ENCODE measurements around the gene CDKAL1. TPM values are rescaled to one million over a fixed set of nuclear protein-coding genes. Genes with fewer than 3 reads are reported as not detected.

Gene CDKAL1
- 10 to 100 TPM; 10.3 to 11.2 (median 10.5) TPM for total RNA-seq

DNA sequence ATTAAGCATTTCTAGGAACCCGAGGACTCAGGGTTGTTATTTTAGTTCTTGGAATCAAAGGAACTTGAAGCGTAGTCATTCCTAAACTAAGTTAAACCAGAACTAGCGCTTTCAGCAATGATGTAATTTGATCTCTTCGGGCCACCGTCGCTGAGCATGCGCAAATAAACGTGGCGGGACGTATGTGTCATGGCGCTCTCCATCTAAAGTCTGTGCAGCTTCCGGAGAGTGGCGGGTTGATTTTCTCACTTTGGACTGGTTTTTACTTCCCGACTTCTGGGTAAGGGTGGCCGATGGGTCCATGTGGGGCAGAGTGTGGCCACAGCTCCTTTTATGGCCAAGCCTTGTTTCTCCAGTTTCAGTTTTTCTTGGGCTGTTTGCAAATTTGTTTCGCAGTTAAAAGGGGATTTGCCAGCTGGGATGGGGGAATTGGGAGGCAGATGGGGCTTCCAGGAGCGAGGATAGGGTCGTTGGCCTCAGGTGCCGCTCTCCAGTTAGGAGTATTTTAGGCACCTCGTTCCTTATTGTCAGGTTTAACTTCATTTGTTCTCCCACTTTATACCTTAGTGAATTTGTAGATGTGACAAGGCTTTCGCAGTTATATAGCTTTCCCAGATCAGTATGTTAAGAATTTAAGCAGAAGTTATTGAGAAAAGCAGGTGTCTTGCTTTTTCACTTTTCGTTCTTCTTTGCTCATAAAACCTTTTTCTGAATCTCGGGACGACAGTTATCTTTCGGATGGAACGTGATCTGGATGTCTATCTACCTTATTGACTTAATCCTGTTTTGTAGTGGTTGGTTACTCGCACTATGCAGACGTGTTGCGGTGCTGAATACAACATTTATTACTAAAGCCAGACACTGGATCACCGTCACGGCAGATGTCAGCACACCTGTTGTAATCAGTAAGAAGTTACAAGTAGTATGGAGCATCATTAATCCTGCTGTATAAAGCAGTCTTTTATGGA is at the start of gene CDKAL1:
Gene CDKAL1, plus strand, starts transcription at position 163 of the 968 bp plus-strand sequence. CDS start 11,894 bp downstream, outside the sequence.
- no peaks in the 10 kb centered on the region for H3K36me3 ChIP-seq
- peak; percentile 96 for DNase-seq (ENCODE audit: extremely low spot score)
- H3K4me1 ChIP-seq: peaks cover 11 to 32% (median 21%) of the 10 kb centered on the region in 4 donors
- peak within 1 kb of the TSS; percentile 84 to 93 (median 90) for H3K27ac ChIP-seq (replicated peaks in 1 of 4)
- 2% methylated on average over 31 of the region's 31 CpGs for WGBS
- no peaks in the 10 kb centered on the region for H3K27me3 ChIP-seq
- intact Hi-C loops (cut with DNase I): loop anchor here (5.0 kb wide), 1 partner anchor 442 kb away; no protein-coding TSS in a partner anchor
- peak within 1 kb of the TSS; percentile 86 to 95 (median 88) for H3K4me3 ChIP-seq
- no peaks in the 10 kb centered on the region for H3K9me3 ChIP-seq
- TF ChIP-seq EP300 (IDR thresholded peaks at IDR 0.05) (no peak), POLR2AphosphoS5 (IDR thresholded peaks at IDR 0.05) (peak; percentile 91 to 95), POLR2A (IDR thresholded peaks at IDR 0.05; ENCODE audit: low read depth) (no peak)
- TF ChIP-seq, protein P1, sequence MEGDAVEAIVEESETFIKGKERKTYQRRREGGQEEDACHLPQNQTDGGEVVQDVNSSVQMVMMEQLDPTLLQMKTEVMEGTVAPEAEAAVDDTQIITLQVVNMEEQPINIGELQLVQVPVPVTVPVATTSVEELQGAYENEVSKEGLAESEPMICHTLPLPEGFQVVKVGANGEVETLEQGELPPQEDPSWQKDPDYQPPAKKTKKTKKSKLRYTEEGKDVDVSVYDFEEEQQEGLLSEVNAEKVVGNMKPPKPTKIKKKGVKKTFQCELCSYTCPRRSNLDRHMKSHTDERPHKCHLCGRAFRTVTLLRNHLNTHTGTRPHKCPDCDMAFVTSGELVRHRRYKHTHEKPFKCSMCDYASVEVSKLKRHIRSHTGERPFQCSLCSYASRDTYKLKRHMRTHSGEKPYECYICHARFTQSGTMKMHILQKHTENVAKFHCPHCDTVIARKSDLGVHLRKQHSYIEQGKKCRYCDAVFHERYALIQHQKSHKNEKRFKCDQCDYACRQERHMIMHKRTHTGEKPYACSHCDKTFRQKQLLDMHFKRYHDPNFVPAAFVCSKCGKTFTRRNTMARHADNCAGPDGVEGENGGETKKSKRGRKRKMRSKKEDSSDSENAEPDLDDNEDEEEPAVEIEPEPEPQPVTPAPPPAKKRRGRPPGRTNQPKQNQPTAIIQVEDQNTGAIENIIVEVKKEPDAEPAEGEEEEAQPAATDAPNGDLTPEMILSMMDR (IDR thresholded peaks at IDR 0.05): peak in 1 of 3 experiments; percentile 19

DNA sequence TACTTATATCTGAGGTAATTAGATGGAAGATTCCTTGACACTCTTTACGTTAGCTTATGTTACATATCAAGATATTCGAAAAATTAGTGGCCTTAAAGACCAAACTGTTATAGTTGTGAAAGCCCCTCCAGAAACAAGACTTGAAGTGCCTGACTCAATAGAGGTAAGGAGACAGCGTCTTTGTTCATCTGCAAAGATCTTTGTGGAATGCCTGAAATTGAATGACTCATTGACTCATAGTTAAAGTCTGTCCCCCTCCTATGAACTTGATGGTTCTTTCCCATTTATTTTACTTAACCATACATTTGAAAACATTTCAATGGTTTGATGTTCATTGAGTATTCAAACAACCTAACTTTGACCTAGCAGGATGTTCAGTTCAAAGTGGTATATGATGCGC is 47.6 kb upstream of the CDKAL1 start:
- H3K27me3 ChIP-seq: no peaks in the 10 kb centered on the region
- intact Hi-C loops (cut with DNase I): no loop called here
- no peak overlapping the region for H3K4me3 ChIP-seq
- 97% methylated on average over 4 of the region's 4 CpGs for WGBS
- peaks cover 12 to 50% (median 22%) of the 10 kb centered on the region in 4 donors for H3K36me3 ChIP-seq
- TF ChIP-seq POLR2A (IDR thresholded peaks at IDR 0.05; ENCODE audit: low read depth): no peak
- TF ChIP-seq POLR2AphosphoS5 (IDR thresholded peaks at IDR 0.05): no peak
- TF ChIP-seq, protein P1 (IDR thresholded peaks at IDR 0.05): no peak
- no peak for TF ChIP-seq EP300 (IDR thresholded peaks at IDR 0.05)
- no peaks in the 10 kb centered on the region for H3K4me1 ChIP-seq
- no peak for DNase-seq (ENCODE audit: extremely low spot score)
- no peak overlapping the region for H3K27ac ChIP-seq (replicated peaks in 1 of 4)
- no peaks in the 10 kb centered on the region for H3K9me3 ChIP-seq

GRCh38 chr6:20487669-20488375 is 46.4 kb upstream of the CDKAL1 start:
- Histone ChIP-seq H3K27me3 (no peaks in the 10 kb centered on the region), H3K9me3 (no peaks in the 10 kb centered on the region), H3K36me3 (peaks cover 12 to 47% (median 21%) of the 10 kb centered on the region in 4 donors), H3K4me1 (no peaks in the 10 kb centered on the region), H3K27ac (replicated peaks in 1 of 4) (no peak overlapping the region), H3K4me3 (no peak overlapping the region)
- WGBS: 89% methylated on average over 6 of the region's 6 CpGs
- TF ChIP-seq POLR2A (IDR thresholded peaks at IDR 0.05; ENCODE audit: low read depth) (no peak), POLR2AphosphoS5 (IDR thresholded peaks at IDR 0.05) (no peak), EP300 (IDR thresholded peaks at IDR 0.05) (no peak)
- TF ChIP-seq, protein P1 (IDR thresholded peaks at IDR 0.05): no peak
- intact Hi-C loops (cut with DNase I): no loop called here
- DNase-seq (ENCODE audit: extremely low spot score): no peak

- WGBS: 92% methylated on average over 6 of the region's 6 CpGs
- Histone ChIP-seq H3K9me3 (no peaks in the 10 kb centered on the region), H3K4me3 (no peak overlapping the region), H3K4me1 (no peaks in the 10 kb centered on the region), H3K36me3 (peaks cover 12 to 41% (median 21%) of the 10 kb centered on the region in 4 donors), H3K27ac (replicated peaks in 1 of 4) (no peak overlapping the region), H3K27me3 (no peaks in the 10 kb centered on the region)
- no peak for TF ChIP-seq POLR2AphosphoS5 (IDR thresholded peaks at IDR 0.05)
- no peak for TF ChIP-seq POLR2A (IDR thresholded peaks at IDR 0.05; ENCODE audit: low read depth)
- no peak for TF ChIP-seq EP300 (IDR thresholded peaks at IDR 0.05)
- TF ChIP-seq, protein P1 (IDR thresholded peaks at IDR 0.05): no peak
- intact Hi-C loops (cut with DNase I): no loop called here
- no peak for DNase-seq (ENCODE audit: extremely low spot score)
Observed at GRCh38 chr6:20490591-20490990, 43.7 kb upstream of the CDKAL1 start.

Measured in esophagus muscularis mucosa (tissue), 4 donors.